ENCODE measurements around the gene RALGPS2. TPM values are rescaled to one million over a fixed set of nuclear protein-coding genes. Genes with fewer than 3 reads are reported as not detected.
"Not testable (repeated sequence)": the region's sequence is repeated elsewhere in the genome, so short reads cannot be mapped to it uniquely, and the experiment has no call there.

RALGPS2 gene
- total RNA-seq, 1 donor = 74.7 TPM

- no peak overlapping the region for H3K4me3 ChIP-seq (ENCODE audit: low read depth, low read length)
- DNase-seq (ENCODE audit: low read depth) = peak; percentile 84
- TF ChIP-seq CTCF (IDR thresholded peaks at IDR 0.05; ENCODE audit: insufficient read depth, low read length) = no peak
Observed at GRCh38 chr1:178847396-178847849, 122.4 kb downstream of the RALGPS2 start.

- not testable (repeated sequence) for DNase-seq (ENCODE audit: low read depth); H3K4me3 ChIP-seq (ENCODE audit: low read depth, low read length)
Observed at GRCh38 chr1:178847919-178848318, 122.9 kb downstream of the RALGPS2 start.

- no peak for TF ChIP-seq CTCF (IDR thresholded peaks at IDR 0.05; ENCODE audit: insufficient read depth, low read length)
- no peak overlapping the region for H3K4me3 ChIP-seq (ENCODE audit: low read depth, low read length)
- DNase-seq (ENCODE audit: low read depth) = no peak
Observed at GRCh38 chr1:178849918-178850317, 124.9 kb downstream of the RALGPS2 start.

GRCh38 chr1:178857126-178857525 lies 132.1 kb downstream of the RALGPS2 start:
- TF ChIP-seq CTCF (IDR thresholded peaks at IDR 0.05; ENCODE audit: insufficient read depth, low read length) = no peak
- H3K4me3 ChIP-seq (ENCODE audit: low read depth, low read length) = no peak overlapping the region
- no peak for DNase-seq (ENCODE audit: low read depth)

GRCh38 chr1:178862416-178862815 lies 137.4 kb downstream of the RALGPS2 start:
- no peak for DNase-seq (ENCODE audit: low read depth)
- TF ChIP-seq CTCF (IDR thresholded peaks at IDR 0.05; ENCODE audit: insufficient read depth, low read length) = no peak

GRCh38 chr1:178862864-178863263 lies 137.8 kb downstream of the RALGPS2 start:
- H3K4me3 ChIP-seq (ENCODE audit: low read depth, low read length) = no peak overlapping the region
- DNase-seq (ENCODE audit: low read depth) = no peak
- no peak for TF ChIP-seq CTCF (IDR thresholded peaks at IDR 0.05; ENCODE audit: insufficient read depth, low read length)

More at GRCh38 chr1:178862416-178862815, 137.4 kb downstream of the RALGPS2 start:
- H3K4me3 ChIP-seq (ENCODE audit: low read depth, low read length) = no peak overlapping the region

- no peak for DNase-seq (ENCODE audit: low read depth)
- TF ChIP-seq CTCF (IDR thresholded peaks at IDR 0.05; ENCODE audit: insufficient read depth, low read length) = no peak
- no peak overlapping the region for H3K4me3 ChIP-seq (ENCODE audit: low read depth, low read length)
Observed at GRCh38 chr1:178864326-178864725, 139.3 kb downstream of the RALGPS2 start.
